C1 segment of cervical spinal cord (tissue), 14 donors: Measurements from ENCODE around the gene UQCRC2.
"Not testable (repeated sequence)": the region's sequence is repeated elsewhere in the genome, so short reads cannot be mapped to it uniquely, and the experiment has no call there.

Source experiments
- DNase-seq, 14 donors: peaks; one replicate each; lab custom pipeline; 2025; lab: John Stamatoyannopoulos, UW

Gene UQCRC2

DNA sequence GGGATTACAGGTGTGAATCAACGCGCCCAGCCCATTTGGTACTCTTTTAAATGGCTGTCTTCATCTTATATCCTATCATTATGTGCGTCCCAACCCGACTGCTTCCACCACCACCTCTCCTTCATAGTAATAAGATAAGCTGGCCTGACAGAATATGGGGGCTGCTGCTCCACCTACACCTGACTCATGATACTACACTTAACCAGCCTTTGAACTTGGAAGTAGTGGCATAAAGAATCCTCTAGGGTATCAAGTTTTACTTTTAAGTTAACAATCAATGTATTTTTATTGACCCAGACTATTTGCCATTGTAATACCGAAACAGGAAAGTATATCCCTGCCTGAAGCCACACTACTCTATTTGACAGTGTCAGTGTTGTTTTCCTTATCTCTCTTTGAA, 28.9 kb downstream of the UQCRC2 start:
- DNase-seq: no peak

DNA sequence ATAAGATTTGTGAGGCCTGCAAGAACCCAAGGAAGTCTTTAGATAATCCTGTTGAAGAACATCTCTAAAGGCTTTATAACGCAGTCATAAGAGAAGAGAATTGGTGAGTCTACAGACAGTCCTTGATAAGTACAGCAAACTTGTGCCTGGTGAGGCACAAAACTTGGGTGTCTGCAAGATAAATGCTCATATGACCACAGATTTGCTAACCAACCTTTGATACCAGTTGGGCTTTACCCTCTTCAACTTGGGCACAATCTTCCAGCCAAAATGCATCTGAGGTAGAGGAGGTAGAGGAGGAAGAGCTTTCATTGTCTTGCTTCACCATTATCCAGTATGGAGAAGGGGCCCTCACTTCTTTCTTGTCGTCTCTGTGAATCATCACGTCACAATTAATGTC, 30.9 kb downstream of the UQCRC2 start:
- DNase-seq: no peak

GRCh38 chr16:21985524-21985923, 32.4 kb downstream of the UQCRC2 start:
- DNase-seq: no peak

DNA sequence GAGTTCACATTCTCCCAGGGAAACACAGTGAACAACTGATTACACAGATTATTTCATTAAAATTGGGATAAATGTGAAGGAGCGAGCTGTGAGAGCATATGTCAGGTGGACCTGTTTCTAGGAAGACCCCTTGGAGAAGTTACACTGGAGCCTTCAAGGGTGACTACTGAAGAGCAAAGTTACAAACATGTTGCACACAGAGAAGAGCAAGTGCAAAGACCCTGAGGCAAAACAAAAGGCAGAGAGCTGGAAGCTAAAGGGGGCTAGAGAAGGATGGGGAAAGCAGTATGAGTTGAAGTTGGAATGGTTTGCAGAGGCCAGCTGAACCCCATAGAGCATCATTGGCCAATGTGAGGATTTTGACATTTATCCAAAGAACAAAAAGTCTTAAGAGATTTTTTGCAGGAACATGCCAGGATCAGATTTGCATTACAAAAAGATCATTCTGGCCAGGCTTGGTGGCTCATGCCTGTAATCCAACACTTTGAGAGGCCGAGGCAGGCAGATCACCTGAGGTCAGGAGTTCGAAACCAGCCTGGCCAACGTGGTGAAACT, 33.6 kb downstream of the UQCRC2 start:
- peak in 1 of 14 donors; percentile 4 for DNase-seq

DNA sequence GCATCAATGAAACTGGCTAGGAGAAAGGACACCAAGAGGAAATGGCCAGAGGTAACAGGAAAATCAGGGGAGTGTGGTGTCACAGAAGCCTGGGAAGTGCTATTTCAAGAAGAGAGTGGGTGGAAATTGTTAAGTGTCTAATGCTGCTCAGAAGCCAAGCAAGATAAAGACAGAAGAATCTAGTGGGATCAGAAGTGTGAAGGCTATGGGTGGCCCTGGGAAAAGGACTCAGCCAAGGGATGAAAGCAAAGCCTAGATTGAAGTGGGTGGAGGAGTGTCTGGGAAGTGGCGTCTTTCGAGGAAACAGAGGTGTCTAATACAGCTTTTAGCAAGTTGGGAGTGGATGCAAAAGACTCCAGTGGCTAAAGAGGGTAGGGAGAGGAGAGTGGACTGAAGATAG, 34.3 kb downstream of the UQCRC2 start:
- no peak for DNase-seq

DNA sequence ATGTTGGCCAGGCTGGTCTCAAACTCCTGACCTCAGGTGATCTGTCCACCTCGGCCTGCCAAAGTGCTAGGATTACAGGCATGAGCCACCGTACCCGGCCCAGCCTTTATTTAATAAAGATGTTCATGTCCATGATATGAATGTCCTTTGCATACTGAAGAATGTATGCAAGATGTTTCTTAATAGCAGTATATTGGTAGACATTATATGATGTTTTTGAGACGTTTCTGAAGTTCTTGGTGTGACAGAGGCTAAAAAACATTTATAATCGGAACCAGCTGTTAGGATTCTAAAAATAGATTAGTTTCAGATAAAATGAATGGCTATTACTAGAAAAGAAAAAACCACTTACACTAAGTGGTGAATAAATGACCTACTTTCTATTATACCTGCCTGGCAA, 36.0 kb downstream of the UQCRC2 start:
- no peak for DNase-seq

- no peak for DNase-seq
These were observed 36.6 kb downstream of the UQCRC2 start for GRCh38 chr16:21989751-21990150.

DNA sequence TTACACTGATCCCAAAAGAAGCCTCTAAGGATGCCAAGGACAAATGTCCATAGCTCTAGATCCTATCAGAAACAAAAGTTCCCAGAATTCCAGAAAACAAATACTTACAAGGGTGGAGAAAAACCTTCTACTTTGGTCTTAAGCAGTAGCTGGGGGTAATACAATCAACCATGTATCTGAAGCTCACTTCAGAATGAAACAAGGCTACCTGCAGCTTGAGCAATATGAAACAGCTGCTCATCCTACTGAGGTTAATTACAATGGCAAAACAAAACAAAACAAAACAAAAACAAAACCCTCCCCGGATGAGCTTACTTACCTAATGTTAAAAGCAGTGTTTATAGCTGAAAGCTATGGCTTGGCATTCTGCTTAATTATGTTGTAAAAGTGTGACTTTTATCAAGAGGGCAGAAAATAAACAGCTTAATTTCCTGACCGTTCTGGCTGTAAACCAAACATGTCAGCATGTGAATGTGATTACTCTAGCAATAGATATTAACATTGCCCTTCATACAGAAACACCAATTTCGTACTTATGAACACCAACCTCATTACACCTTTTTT, 37.3 kb downstream of the UQCRC2 start:
- DNase-seq: no peak

DNA sequence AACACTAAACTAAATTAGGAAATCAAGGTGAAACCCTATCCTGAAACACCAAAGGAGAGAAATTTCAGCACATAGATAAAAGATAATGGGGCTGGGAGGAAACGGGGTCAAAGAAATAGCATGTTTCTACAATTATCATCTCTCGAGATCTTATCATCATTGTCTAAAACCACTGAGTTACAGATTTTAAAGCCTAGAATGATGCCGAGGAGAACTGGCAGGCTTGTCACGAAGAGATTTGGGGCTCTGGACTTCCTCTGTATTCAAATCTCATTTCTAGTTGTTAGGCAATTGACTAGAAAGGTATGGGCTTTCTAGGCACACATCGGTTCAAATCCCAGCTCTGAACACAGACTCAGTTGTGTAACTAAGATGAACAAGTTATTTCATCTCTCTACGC, 38.5 kb downstream of the UQCRC2 start:
- DNase-seq: no peak

GRCh38 chr16:21994856-21995465, 41.8 kb downstream of the UQCRC2 start:
- DNase-seq: no peak

DNA sequence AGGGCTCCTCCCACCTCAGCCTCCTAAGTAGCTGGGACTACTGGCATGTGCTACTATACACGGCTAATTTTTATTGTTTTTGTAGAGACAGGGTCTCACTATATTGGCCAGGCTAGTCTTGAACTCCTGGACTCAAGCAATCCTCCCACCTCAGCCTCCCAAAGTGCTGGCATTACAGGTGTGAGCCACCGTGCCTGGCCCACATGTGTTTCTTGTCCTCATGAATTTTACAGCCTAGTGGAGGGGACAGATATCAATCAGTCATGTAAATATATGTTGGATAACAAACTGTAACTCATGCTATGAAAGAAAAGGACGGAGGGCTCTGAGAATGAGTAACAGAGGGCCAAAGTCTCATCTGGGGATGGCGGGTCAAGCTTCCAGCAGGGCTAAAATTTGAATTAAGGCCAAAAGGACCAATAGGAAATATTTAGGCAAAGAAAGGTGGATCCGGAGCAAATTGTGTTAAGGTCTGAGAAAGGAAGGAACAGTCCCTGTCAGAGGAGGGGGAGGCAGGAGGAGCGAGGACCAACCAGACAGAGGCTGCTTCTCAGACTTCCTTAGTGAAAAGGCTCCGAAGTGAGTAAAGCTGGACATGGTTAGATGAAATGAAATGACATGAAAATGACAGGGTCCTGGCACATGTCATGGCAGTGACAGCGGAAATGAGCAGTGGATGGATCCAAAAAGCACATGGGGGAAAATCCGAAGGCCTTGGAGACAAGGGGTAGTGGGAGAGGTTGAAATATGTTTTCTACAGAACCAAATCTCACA, 43.9 kb downstream of the UQCRC2 start:
- no peak for DNase-seq

- DNase-seq: no peak
These were observed 44.7 kb downstream of the UQCRC2 start for GRCh38 chr16:21997697-21998480.

GRCh38 chr16:22001591-22001990, 48.4 kb downstream of the UQCRC2 start:
- DNase-seq: no peak

DNA sequence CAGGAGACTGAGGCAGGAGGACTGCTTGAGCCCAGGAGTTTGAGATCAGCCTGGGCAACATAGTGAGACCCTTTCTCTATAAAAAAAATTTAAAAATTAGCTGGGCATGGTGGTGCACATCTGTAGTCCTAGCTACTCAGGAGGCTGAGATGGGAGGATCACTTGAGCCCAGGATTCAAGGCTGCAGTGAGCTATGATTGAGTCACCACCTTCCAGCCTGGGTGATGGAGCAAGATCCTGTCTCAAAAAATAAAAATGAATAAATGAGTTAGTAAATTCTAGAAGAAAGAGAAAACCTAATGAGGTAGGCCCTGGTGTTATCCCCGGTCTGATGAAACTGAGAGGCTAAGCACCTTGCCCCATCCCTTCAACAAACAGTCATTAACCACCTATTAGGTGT, 48.9 kb downstream of the UQCRC2 start:
- not testable (repeated sequence) for DNase-seq

DNA sequence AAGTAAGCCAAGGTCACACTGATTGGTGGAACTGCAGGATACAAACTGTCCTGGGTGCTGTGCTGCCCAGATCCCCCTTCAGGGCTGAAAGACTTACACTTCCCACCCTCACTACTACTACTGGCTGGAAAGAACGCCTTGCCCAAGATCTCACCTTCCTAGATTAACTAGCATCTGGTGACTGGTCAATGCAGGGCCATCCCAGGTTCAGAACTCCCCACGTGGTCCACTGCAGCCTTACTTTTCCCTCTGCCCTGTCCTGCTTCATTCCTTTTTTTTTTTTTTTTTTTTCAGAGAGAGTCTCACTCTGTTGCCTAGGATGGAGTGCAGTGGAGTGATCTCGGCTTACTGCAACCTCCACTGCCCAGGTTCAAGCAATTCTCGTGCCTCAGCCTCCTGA, 50.0 kb downstream of the UQCRC2 start:
- no peak for DNase-seq

GRCh38 chr16:22004341-22004740, 51.2 kb downstream of the UQCRC2 start:
- peak in 9 of 14 donors; percentile 4 to 66 (median 36) for DNase-seq

GRCh38 chr16:22005746-22006145, 52.6 kb downstream of the UQCRC2 start:
- DNase-seq: no peak

- DNase-seq: no peak
These were observed 53.5 kb downstream of the UQCRC2 start for GRCh38 chr16:22006636-22007035.

DNA sequence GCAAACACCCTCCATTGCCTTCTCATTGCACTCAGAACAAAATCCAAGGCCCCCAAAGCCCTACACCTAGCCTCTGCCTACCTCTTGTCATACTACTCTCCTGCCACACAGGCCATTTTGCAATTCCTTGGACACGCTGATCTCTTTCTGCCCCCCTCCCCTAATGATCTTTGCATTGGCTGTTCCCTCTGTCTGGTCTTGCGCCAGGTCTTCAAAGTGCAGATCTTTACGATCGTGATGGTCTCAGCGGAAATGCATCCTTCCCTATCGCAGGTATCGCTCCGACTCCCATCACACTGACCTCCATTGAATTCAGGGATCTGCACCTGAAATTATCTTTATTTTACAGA, 54.0 kb downstream of the UQCRC2 start:
- DNase-seq: no peak

DNA sequence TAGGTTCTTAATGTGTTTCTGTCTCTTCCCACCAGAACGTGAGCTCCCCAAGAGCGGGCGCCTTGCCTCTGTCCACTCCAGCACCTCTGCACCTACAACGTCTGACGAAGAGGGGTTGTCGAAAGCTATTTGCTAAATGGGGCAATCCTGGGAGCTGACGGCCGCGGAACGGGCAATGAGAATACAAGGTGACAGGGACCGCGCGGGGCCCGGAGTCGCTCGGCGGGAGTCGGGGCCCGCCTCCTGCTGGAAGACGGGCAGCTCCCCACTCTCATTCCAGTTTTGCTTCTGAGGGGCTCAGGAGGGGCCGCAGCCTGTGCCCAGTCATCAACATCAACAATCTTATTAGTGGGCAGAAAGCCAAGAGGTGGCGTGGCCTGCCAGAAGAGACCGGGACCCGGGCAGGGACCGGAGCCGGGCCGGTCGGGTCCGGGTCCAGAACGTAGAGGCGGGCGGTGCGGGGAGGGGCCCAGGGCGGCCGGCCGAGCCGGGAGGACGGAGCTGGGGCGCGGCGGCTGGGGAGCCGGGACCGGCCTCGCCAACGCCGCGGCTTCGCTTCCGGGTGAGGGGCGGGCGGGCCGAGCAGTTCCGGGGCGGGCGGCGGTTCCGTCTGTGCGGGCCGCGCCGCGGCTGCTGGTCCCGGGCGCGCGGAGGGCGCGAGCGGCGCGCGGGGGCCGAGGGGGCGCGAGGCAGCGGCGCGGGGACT, 54.5 kb downstream of the UQCRC2 start, which contains the start of gene MOSMO:
TSS of gene MOSMO (plus strand) at position 603 of the 706 bp plus-strand sequence. CDS start 191 bp downstream, outside the sequence.
- peak in 13 of 14 donors; percentile 20 to 85 (median 72) for DNase-seq
